Medulla oblongata (tissue), 1 donor: ENCODE data around the gene PROX1.

Source experiments
- DNase-seq: peaks from one replicate; pipeline ENCODE4 v3.0.0-alpha.2; 2015; ENCODE audit errors: extremely low spot score

Gene PROX1

DNA sequence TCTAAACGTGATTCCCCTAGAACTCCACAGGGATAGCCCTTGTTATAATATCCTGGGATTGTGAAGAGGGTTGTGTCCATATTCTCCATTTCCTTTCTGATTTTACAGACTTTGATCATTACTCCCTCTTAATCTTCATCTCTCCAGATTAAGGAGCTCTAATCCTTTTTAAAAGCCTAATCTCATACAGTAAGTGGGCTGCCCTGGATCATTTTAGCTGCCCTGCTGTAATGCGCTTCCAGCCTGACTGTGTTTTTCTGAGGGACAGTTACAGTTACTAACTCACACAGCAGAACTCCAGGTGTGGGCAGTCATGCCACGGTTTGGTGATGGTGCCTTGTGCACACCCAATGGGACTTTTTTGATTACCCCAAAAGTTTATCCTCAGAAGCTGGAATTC is 33.5 kb downstream of the PROX1 start:
- no peak for DNase-seq

DNA sequence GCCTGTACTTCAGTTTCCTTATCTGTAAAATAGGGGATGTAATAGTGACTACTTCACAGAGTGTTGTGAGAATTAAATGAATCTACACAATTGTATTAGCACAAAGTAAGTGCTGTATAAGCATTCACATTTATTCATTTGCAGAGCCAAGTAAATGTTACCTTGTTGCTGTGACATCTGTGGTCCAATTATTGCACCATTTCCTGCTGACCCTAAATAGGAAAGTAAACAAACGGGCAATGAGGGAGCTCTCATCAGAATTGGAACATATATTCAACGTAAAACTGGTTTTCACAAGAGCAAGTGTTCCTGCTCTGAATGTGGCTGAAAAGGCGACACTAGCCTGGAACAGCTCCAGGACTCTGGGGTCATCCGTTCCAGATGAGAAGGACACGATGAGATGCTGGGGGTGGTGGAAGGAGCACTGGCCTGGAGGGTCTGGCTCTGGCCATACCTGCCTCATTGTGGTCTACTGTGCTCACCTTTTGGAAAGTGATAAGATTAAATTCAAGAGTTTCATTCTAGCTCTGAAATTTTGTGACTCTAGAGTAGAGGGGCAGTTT is 34.5 kb downstream of the PROX1 start:
- no peak for DNase-seq

DNA sequence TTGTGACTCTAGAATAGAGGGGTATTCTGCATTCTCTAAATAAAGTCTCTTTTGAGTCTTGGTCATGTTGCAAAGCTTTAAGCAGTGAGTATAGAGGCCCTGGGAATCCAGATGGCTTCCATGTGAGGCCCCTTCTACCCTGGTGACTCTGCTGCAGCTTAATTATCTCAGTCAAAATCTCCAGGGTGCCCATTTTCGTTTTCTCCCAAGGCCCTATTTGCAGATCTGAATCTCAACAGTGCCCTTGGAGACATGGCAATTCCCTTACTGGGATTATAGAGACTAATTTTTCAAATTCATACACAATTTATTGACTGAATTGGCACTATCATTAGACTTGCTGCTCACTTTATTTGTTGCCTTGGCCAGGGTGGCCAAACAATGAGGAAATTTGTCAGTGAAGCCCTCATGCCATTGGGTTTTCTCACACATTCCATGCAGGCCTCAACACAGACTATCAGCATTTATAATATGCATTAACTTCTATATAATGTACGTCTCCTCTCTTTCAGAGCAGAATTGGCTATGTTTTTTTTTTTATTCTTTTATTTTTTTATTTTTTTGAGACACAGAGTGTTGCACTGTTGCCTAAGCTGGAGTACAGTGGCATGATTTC is 35.1 kb downstream of the PROX1 start:
- DNase-seq, result no peak

DNA sequence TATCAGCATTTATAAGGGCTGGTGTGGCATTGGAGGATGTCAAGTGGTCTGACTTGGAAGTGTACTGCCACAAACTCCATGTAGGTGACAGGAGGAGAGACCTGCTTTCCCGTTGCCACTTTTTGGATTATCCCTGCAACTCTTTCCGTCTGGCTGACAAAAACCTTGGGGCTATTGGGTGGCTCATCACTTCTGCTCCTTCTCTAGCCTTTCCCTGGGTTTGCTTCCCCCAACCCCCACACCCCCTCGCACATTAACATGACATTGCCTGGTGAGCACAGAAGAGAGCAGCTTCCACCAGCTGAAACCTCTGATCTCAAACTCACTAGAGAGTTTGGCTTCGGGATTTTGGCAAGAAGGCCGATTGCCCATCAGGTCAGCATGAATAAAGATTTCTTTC is 39.2 kb downstream of the PROX1 start:
- no peak for DNase-seq

DNA sequence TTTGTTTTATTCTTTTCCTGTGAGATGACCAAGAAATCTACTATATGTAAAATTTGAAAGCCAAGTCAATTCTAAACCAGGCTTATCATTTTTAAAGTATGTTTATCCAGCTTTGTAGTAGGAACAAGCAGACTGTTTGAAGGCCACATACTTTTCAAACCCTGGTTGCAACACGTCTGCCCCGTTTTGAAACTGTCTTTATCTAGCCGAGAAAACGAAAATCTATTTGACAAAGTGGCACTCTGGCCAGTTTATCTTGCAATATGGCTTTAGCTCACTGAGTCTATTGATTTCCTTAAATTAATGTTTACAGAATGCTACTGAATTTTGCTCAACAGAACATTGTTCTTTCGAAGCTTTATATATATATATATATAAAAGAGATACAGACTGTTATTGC is 39.7 kb downstream of the PROX1 start:
- no peak for DNase-seq

DNA sequence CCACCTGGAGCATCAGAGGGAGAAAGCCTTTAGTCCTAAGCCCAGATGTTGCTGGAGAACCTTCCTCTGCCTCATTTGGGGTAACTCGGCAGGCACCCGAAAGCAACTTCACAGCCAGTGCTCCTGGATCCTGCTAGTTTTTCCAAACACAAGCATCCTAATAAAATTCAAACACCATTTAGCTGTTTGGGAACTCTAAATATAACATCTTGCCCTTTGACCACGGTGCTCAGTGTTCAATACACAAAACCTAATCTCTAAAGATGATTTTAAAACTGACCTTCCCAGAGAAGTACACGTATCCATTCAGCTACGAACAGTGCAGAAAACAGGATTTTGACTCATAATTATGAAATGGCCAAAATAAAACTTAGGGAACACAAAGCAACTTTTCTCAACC is 40.3 kb downstream of the PROX1 start:
- DNase-seq, result no peak

DNA sequence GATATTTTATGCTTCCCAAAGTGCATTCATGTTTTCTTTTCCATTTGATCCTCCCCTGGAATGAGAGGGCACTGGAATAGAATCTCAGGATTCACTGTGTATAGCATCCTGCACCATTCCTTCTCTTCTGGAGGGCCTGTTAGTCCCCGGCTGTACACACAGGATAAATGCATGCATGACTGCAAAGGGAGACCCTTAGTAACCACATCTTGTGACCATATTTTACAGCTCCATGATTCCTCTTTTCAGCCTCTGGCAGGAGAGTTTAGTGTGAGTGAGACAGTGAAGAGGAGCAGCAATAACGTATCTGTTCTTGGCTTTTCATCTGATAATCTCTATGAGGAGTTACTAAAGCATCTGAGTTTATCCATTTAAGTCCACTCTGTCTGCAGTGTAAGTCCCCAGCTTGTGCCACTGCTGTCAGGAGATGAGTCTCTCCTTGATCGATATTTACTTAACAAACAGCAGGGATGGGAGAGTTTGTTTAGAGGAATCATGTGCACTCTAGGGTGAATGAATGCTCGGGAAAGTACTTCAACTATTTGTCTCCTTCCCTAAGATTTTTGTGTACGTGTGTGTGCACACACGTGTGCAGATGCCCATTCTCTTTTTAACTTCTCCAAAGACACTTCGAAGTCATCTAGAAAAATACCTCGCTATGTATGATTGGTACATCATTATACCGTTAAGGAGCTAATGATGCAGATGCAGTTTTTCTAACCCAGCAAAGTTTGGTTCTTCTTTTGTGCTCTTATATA is 41.1 kb downstream of the PROX1 start:
- DNase-seq, result no peak

DNA sequence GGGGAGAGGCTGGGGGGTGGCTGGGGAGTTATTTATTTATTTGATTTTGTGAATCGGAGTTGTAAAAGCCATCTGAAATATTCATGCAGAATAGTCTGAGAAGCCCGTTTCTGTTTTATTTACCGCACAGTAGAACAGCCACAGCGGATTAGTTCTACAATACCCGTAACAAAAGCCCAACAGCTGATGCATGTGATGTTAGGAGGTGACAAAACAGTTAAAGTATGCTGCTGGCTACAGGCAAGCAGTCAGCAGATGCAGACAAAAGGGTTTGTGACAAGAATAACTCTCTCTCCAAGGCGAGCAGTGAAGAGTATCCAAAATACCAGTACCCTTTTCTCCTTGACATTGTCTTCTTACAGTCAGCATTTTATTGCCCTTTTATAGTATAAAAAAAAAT is 42.0 kb downstream of the PROX1 start:
- peak; percentile 78 for DNase-seq

DNA sequence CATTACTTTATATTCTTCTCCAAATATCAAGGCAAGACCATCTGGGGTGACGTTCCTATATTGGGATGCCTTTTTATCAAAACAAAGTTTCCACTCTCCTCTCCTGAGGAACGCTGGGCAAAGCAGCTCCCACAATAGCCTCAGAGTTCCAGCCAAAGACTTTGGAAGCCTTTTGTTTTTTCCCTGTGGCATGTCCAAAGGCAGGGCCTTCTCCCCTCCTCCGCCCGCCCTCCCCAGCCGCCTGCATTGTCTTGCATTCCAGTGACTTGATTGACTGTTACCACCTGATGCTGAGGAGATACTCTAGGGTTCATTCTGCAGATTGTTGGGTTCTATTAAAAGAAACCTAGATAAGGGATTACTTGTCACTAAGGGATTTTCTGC is 43.5 kb downstream of the PROX1 start:
- DNase-seq, result no peak

DNA sequence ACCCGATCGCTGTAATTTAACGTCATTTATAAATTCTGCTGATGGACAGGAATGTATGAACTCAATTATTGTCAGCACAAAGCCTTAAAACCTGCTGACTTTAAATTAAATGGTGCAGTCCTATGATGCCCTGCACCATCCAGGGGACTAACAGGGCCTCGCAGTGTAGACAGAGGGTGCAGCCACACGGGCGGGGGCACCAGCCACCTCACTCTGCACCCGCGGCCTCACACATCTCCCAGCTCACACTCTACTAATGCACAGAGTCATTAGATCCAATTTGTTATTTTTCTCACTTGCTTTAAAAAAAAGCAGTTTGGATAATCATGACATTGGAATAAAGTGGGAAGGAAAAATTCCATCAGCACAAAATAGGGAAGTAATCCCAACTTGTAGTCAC is 49.7 kb downstream of the PROX1 start:
- DNase-seq, result no peak

DNA sequence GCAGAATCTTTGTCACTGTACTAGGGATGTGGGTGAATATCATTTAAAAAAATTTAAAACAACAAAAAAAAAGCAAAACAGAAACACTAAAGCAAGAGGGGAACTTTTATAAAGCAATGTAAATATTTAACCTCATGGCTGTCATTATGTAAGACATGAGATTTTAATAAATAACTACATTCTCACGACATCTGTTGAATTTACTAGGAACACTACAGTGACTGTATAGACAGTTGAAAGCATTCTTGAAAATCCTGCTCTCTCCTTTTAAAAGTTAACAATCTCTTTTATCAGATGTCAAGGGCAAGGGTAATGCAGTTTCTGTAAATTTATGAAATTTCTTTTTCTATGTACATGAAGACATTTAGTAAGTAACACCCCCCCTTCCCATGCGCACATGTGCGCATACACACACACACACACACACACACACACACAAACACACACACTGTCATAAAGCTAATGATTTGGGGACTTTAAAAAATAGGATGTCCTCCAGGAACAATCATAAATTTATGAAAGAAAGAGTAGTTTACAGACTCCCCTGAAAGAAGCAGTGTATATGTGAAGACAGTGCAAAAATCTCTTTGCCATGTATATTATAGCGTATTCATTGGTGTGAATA is 51.7 kb downstream of the PROX1 start:
- no peak for DNase-seq

DNA sequence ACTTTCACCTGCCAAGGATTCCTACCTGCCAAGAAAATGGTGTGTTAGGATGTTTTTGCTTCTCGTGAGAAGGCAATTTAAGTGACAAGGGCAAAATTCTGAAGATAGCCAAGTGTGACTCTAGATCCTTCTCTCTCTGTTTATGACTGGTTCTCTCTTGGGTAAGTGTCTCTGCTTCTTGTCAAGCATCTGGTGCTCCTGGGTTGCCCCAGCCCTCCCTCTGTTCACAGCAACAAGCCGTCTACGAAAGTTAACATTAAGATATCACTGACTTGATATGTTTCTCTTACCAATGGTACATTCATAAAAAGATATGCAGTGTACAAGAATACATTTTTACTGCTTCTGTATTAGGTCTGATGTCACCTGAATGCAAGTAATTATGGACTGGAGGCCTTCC is 55.4 kb downstream of the PROX1 start:
- no peak for DNase-seq

DNA sequence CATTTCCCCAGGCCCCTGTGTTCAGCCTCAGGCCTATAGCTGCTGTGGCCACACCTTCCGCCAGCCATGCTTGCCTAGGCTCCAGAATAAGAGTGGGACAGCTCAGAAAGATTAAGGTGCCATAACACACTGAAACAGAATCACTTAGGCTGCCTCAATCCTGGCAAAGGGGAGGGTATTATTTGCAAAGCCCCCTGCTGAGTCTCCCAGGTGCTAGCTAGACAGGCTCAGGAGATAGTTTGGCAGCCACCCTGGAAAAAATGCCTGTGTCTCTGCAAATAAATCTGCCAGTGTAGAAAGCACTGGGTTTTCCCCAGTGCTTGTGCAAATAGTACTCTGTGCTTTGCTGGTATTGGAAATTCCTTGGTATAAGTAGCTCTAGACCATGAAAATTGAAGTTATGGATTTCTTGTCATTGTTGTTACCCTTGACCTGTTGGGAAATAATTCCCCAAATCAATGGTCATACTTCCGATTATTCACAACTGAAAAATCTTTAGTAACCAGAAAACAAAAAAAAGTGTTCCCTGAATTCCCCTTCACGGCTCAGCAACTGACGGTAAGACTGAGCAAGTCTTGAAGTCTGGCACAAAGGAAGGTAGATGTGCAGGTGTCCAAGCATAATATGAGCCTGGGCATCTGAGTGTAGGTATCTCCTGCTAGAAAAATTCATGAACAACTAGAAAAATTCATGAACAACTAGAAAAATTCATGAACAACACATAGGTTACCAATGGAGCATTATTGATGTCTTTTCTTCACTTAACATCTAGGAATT is 56.9 kb downstream of the PROX1 start:
- no peak for DNase-seq

DNA sequence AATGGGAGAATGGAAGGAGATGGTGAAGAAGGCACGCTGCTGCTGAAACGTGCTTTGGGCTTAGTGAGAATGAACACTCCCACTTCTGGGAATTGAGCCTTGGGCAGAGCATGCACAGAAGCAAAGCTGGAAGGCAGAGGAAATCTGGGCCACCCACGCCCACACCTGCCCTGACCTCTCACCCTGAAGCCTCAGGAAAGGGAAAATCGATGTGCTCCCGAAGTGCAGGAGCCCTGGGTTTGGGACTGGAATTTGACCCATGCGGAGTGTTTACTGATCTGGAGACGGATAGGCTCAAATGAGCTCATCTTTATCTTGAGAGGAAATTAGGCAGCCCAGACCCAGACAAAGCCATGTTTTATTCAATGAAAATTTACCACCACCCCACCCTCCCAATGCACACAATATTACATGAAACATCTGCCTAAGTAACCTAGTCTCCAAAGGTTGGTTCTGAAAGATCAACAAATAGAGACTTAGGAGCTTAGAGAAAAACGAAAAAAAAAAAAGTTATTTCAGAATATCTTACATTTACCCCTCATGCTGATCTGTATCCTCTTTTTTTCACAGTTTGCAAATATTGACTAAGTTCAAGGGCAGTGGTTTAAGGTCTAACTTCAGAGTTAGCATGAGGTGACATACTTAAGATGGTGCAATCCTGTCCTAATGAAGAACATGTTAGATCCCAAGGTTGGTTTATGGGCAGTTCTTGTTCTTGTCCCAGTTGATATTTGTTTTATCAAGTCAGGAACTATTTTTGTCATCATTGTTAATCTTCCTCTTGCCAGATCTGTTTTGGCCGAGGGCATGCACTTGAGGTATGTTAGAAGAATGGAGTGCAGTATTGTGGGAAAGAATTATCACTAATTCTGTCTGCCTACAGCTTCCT is 63.0 kb downstream of the PROX1 start:
- DNase-seq, result no peak

DNA sequence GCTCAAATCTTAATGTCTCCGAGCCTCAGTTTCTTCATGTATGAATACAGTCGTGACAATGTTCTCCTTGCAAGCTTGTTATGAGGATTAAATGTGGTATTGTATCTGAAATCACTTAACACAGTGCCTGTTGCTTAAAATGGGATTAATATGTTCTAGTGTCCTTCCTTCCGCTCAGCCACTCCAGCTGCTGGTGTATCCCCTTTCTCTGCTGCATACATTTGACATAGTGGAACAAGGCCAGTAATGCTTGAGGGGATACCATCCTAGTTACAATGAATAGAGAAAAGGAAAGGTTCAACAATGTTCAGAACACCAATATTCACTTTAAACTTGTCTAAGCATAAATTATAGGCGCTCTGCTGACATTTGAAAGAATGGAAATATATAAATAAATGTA is 64.0 kb downstream of the PROX1 start:
- no peak for DNase-seq

DNA sequence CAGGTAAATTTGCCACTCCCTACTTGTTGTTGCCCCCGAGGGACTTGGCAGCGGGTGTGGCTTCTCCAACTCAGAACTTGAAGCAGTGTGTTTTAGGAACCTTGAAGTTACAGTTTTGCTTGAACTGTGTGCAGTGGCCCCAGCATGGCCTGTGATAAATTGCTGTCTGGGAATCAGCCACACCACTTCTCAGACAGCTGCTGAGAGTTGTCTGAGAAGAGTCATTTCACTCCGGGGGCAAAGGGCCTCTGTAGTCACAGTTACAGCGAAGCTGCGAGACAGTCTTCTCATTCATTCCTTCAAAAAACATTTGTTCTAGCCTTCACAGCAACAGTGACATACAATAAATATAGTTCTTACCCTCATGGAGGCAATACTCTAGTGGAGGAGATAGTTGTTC is 70.3 kb downstream of the PROX1 start:
- DNase-seq, result no peak

DNA sequence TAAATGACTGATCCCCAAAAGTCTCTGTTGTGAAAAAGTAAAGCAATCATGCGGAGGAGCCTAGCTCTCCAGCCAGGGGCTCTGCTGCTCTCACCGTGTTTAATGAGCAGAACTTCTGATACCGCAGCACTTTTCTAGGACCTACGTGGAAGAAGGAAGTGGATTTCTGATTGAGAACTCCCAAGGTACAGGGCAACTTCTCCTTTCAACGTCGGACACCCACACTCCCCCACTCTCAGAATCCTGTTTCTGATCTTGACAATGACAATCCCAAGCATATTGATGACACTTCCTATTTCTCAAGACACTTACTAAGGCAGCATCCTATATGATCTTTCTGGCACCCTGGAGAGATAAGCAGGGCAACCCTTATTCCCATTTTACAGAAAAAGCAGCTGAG is 78.4 kb downstream of the PROX1 start:
- no peak for DNase-seq

DNA sequence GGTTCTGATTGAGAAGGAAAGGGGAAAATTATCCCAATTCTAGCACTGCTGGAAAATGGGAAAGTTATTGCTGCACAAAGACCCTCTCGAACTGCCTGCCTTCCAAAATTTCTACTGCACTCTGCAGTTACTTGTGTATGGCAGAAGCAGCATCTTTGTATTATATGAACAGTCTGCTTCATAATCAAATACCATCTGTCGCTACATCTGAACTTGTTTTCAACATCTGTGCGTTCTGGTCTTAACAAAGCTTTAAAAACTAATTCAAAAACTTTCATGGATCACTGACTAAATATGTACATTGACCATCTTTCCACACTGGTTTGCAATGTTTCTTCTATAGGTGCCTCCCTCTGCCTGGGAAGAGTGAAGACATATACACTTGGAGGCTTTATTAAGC is 79.2 kb downstream of the PROX1 start:
- DNase-seq, result no peak

DNA sequence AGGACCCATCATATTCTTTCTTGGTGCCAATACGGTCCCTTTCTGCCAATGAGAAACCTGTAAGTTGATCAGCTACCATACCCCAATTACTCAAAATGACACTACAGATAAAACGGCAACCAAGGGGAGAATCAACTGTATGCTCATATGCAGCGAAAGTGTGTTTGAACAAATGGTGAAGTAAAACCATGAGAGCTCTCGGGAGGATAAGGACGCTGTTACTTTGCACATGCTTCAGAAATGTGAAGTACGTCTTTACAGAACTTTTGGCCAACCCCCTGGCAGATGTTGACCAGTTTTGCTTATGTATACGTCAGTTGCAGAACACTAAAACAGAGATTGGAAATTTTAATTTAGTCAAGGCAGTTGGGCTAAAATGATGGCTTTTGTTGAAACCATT is 79.6 kb downstream of the PROX1 start:
- no peak for DNase-seq

DNA sequence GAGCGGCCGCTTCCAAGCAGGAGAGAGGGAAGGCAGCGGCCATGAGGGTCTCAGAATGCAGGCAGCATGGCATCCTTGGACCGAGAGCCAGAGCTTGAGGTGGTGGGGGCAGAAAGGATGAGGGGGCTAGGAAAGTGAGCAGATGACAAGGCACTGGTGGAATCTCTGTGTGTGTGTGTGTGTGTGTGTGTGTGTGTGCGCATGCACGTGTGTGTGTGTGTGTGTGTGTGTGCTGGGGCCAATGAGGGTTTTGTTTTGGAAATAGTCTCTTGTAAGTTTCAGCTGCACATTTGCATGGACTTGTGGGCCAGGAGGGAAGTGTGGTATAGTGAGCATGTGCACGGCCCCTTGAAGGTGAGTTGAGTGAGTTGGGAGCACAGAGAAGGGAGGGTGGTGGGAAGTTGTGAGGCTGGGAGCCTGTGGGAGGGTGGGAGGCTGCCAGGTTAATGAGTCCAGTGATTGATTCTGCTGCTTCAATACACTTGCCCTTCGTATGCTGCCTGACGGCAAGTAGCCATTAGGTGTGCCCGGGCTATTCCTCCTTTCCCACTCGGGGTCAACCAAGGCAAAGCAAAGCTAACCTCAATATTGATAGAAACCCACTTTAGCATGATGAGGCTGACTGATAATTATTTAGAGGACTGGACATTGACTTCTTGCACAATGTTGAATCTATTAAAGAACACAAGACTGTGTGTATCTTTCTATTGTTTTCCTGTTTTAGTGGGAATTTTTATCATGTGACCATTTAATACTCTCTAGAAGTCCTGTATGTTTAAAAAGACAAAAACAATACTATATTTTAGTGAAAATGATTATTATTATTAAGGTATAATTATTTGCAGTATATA is 80.3 kb downstream of the PROX1 start:
- no peak for DNase-seq
